K562 (cell line): ENCODE measurements around the gene UBA52.

Source experiments
- CTCF ChIP-seq, 3 experiments: IDR thresholded peaks in 2 of 3; conservative IDR thresholded peaks in 1 of 3; 2 replicates each; pipeline ENCODE4 v1.5.1; 2011 to 2012; ENCODE audit warnings: low read length in 3 of 3, mild to moderate bottlenecking in 3 of 3, control low read depth in 2 of 3, improper control_type of control experiment in 1 of 3, inconsistent platforms in 1 of 3, low read depth in 1 of 3, mixed read lengths in 1 of 3, moderate library complexity in 1 of 3; ENCODE audit not compliant: insufficient read depth in 2 of 3
- IRF2 ChIP-seq: sonication (generic); formaldehyde crosslinking; IDR thresholded peaks from 2 replicates; pipeline ENCODE4 v1.8.1; 2022; ENCODE audit warnings: mild to moderate bottlenecking, missing genetic modification reagents
- RB1 ChIP-seq: fragments of 450-650 bp; IDR thresholded peaks from 2 replicates; pipeline ENCODE4 v1.6.1; 2017; ENCODE audit warnings: low read depth, mild to moderate bottlenecking
- ZBTB33 ChIP-seq: sonication (generic); formaldehyde crosslinking; IDR thresholded peaks from 2 replicates; pipeline ENCODE4 v1.8.1; 2023; ENCODE audit warnings: mild to moderate bottlenecking, missing genetic modification reagents
- ZNF780A ChIP-seq: fragments of 250-450 bp; sonication (Bioruptor Pico); IDR thresholded peaks from 2 replicates; pipeline ENCODE4 v1.5.0; 2021; ENCODE audit warnings: mild to moderate bottlenecking

GRCh38 chr19:18577365-18577914 lies 5.8 kb downstream of the UBA52 start:
- no peak for TF ChIP-seq RB1
- TF ChIP-seq ZNF780A (CRISPR knock-in tag): no peak
- TF ChIP-seq CTCF (IDR thresholded peaks at IDR 0.05 in 2 of 3, conservative IDR thresholded peaks at IDR 0.05 in 1 of 3; ENCODE audit: insufficient read depth in 2 of 3, low read depth in 1 of 3, low read length in 3 of 3): no peak
- TF ChIP-seq ZBTB33 (CRISPR knock-in tag): no peak
- TF ChIP-seq IRF2 (CRISPR knock-in tag): no peak
